Activated CD4-positive, CD25-positive, alpha-beta regulatory T cell treated with anti-CD3 and anti-CD28 coated beads, Interleukin-2, amount 50 U/mL, for 24 hours (primary cell): ENCODE measurements around the gene ITGB1.

Experiments used
- ATAC-seq, 2 donors: fragments of 150-1000 bp; cut with Tn5 transposase; one replicate each; pipeline ENCODE4 v1.10.0; 2021; ENCODE audit warnings: mild to moderate bottlenecking in 1 of 2, moderate library complexity in 1 of 2

Gene ITGB1

GRCh38 chr10:32887481-32887880 is 70.5 kb downstream of the ITGB1 start:
- no peak for ATAC-seq

- no peak for ATAC-seq
Measured at GRCh38 chr10:32882076-32882475, 76.0 kb downstream of the ITGB1 start.

- ATAC-seq = no peak
Measured at GRCh38 chr10:32878646-32879045, 79.4 kb downstream of the ITGB1 start.

DNA sequence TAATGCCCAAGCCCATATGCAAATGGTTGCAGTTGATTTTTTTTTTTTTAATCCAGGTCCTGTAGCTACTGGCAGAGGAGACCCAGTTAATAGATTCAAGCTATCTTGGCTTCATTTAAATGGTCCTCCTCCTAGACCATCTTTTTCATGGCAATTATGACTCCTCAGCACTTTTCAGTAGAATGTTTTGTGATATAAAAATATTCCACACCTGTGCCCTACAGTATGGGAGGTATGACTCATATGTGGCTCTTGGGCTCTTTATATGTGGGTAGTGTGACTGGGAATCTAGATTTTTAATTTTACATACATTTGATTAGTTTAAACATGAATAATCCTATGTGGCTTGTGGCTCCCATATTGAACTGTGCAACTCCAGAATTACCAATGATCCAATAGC is 80.1 kb downstream of the ITGB1 start:
- ATAC-seq = no peak

DNA sequence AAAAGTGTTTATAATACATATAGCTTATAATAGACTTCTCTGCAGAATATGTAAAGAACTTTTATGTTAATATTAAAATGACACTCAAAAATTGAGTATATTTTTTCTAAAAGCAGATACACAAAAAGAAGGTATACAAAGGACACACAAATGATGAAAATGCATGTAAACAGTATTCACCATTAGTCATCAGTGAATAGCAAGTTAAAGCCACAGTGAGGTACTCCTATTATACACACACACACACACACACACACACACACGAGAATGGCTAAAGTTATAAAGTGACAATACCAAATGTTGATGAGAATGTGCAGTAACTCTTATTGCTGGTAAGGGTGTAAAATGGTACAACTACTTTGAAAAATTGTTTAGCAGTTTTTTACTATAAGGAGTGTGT is 92.9 kb downstream of the ITGB1 start:
- no peak for ATAC-seq

GRCh38 chr10:32854435-32854834 is 103.6 kb downstream of the ITGB1 start:
- ATAC-seq = no peak

DNA sequence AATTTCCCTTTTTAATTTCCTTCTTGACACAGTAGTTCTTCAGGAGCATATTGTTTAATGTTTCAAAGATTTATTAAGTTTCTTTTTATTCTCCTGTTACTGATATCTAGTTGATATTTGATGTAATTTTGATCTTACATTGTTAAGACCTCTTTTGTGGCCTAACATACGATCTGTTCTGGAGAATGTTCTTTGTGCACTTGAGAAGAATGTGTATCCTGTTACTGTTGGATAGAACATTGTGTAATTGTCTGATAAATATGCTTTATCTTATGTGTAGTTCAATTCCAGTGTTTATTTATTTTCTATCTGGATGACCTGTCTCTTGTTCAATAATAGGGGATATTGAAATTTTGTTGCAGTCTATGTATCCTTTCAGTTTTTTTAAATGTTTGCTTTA is 106.7 kb downstream of the ITGB1 start:
- no peak for ATAC-seq
